GM23338 (cell line): ENCODE data around the gene DSCAML1. TPM values are rescaled to one million over a fixed set of nuclear protein-coding genes. Genes with fewer than 3 reads are reported as not detected.

Source experiments
- ATAC-seq: fragments of 200-7000 bp; cut with Tn5 transposase; 3 replicates; pipeline ENCODE4 v1.9.1; 2020
- DNase-seq: peaks from one replicate; pipeline ENCODE4 v3.0.0-alpha.2; 2015; ENCODE audit warnings: low spot score
- H2AFZ ChIP-seq: fragments of 200-600 bp; sonication (generic); 2 replicates; pipeline ENCODE4 v1.8.0; 2016; ENCODE audit warnings: antibody characterized with exemption, mild to moderate bottlenecking, moderate library complexity
- H3F3A ChIP-seq: fragments of 200-600 bp; sonication (generic); replicated peaks from 2 replicates; pipeline ENCODE4 v1.8.0; 2017; ENCODE audit warnings: antibody characterized with exemption, mixed run types, low read depth
- H3K27ac ChIP-seq: fragments of 200-600 bp; sonication (generic); 2 replicates; pipeline ENCODE4 v1.6.1; 2016; ENCODE audit warnings: low read depth
- H3K27me3 ChIP-seq: fragments of 200-600 bp; sonication (generic); 2 replicates; pipeline ENCODE4 v1.8.0; 2016; ENCODE audit warnings: mild to moderate bottlenecking, mixed run types, moderate library complexity; ENCODE audit not compliant: insufficient read depth
- H3K36me3 ChIP-seq: fragments of 200-600 bp; sonication (generic); 2 replicates; pipeline ENCODE4 v1.8.0; 2016; ENCODE audit warnings: mild to moderate bottlenecking; ENCODE audit not compliant: insufficient read depth
- H3K4me1 ChIP-seq: fragments of 200-600 bp; sonication (generic); 2 replicates; pipeline ENCODE4 v1.8.0; 2016; ENCODE audit warnings: mild to moderate bottlenecking, moderate library complexity; ENCODE audit not compliant: insufficient read depth
- H3K4me2 ChIP-seq: fragments of 200-600 bp; sonication (generic); 2 replicates; pipeline ENCODE4 v1.7.1; 2017; ENCODE audit warnings: mixed run types
- H3K4me3 ChIP-seq: fragments of 200-600 bp; sonication (generic); 2 replicates; pipeline ENCODE4 v1.6.1; 2016; ENCODE audit warnings: mixed run types
- H3K79me2 ChIP-seq: fragments of 200-600 bp; sonication (generic); replicated peaks from 2 replicates; pipeline ENCODE4 v1.8.0; 2017; ENCODE audit warnings: mild to moderate bottlenecking; ENCODE audit not compliant: insufficient read depth
- H3K9me2 ChIP-seq: fragments of 200-600 bp; sonication (generic); 2 replicates; pipeline ENCODE4 v1.8.0; 2017; ENCODE audit not compliant: insufficient read depth
- H4K20me1 ChIP-seq: fragments of 200-600 bp; sonication (generic); replicated peaks from 2 replicates; pipeline ENCODE4 v1.8.0; 2017; ENCODE audit warnings: mild to moderate bottlenecking; ENCODE audit not compliant: insufficient read depth
- H3K27ac Mint-ChIP-seq: 2 replicates; pipeline ENCODE4 v1.8.0; 2020; ENCODE audit warnings: inconsistent platforms, mild to moderate bottlenecking, moderate library complexity, mixed read lengths
- H3K27me3 Mint-ChIP-seq: 3 replicates; pipeline ENCODE4 v1.8.0; 2022; ENCODE audit warnings: low read depth, mild to moderate bottlenecking, moderate library complexity, mixed read lengths, inconsistent platforms; ENCODE audit not compliant: insufficient read depth, poor library complexity
- H3K36me3 Mint-ChIP-seq: 3 replicates; pipeline ENCODE4 v1.8.0; 2021; ENCODE audit warnings: low read depth, mild to moderate bottlenecking, inconsistent platforms, moderate library complexity, mixed read lengths
- H3K4me1 Mint-ChIP-seq: 3 replicates; pipeline ENCODE4 v1.8.0; 2020; ENCODE audit warnings: mild to moderate bottlenecking, inconsistent platforms, mixed read lengths
- H3K4me3 Mint-ChIP-seq: 3 replicates; pipeline ENCODE4 v1.8.0; 2021; ENCODE audit warnings: moderate library complexity, mild to moderate bottlenecking, inconsistent platforms, mixed read lengths
- H3K9me3 Mint-ChIP-seq: 3 replicates; pipeline ENCODE4 v1.8.0; 2020; ENCODE audit warnings: moderate library complexity, mild to moderate bottlenecking, inconsistent platforms, mixed read lengths
- CREB1 ChIP-seq: fragments of 250-450 bp; sonication (Bioruptor Pico); IDR thresholded peaks from 2 replicates; pipeline ENCODE4 v1.5.0; 2020; ENCODE audit warnings: low read depth, mild to moderate bottlenecking, moderate library complexity
- EZH2 ChIP-seq: fragments of 200-600 bp; sonication (generic); IDR thresholded peaks from one replicate; pipeline ENCODE4 v1.8.0; 2017; ENCODE audit warnings: antibody characterized with exemption, mild to moderate bottlenecking, low read depth; ENCODE audit not compliant: unreplicated experiment
- EZH2phosphoT487 ChIP-seq: fragments of 200-600 bp; sonication (generic); IDR thresholded peaks from one replicate; pipeline ENCODE4 v1.8.1; 2018; ENCODE audit warnings: antibody characterized with exemption; ENCODE audit not compliant: unreplicated experiment
- JUNB ChIP-seq: IDR thresholded peaks from one replicate; pipeline ENCODE4 v1.6.1; 2016; ENCODE audit warnings: antibody characterized with exemption; ENCODE audit not compliant: unreplicated experiment
- NANOG ChIP-seq: IDR thresholded peaks from 2 replicates; pipeline ENCODE4 v1.6.1; 2016; ENCODE audit warnings: antibody characterized with exemption, borderline replicate concordance
- POLR2AphosphoS5 ChIP-seq: IDR thresholded peaks from 2 replicates; pipeline ENCODE4 v1.6.1; 2016; ENCODE audit warnings: antibody characterized with exemption, low read depth
- ZNF114 ChIP-seq: fragments of 250-450 bp; sonication (Bioruptor Pico); IDR thresholded peaks from 2 replicates; pipeline ENCODE4 v1.5.0; 2020; ENCODE audit warnings: mild to moderate bottlenecking, moderate library complexity
- polyA plus RNA-seq: library from polyadenylated mRNA; unstranded; fragments of >200 nt; fragmentation: Nextera tagmentation; extraction: Ambion mirVana; gene quantifications from 2 replicates; pipeline ENCODE4 v1.2.1, GENCODE V29; 2016
- total RNA-seq: library from RNA; depleted of rRNA; stranded (reverse); fragments of >200 nt; shearing (Covaris generic); gene quantifications from 2 replicates; pipeline ENCODE4 v1.2.3, GENCODE V29; 2014
- TF ChIP-seq, protein P1 (sequence below), 2 experiments: fragments of 200-600 bp in 1 of 2; sonication (generic) in 1 of 2; conservative IDR thresholded peaks; 2 replicates each; pipeline versions ENCODE4 v1.5.1 to v1.6.1; 2016 to 2017; ENCODE audit warnings: antibody characterized with exemption in 2 of 2, low read depth in 2 of 2, mild to moderate bottlenecking in 2 of 2, moderate library complexity in 1 of 2
- TF ChIP-seq, protein P2 (sequence below): IDR thresholded peaks from 2 replicates; pipeline ENCODE4 v1.6.1; 2016; ENCODE audit warnings: antibody characterized with exemption
- TF ChIP-seq, protein P3 (sequence below): IDR thresholded peaks from one replicate; pipeline ENCODE4 v1.6.1; 2018; ENCODE audit warnings: antibody characterized with exemption; ENCODE audit not compliant: unreplicated experiment

Gene DSCAML1
- total and polyA plus RNA-seq, 2 experiments from 2014 or later, result 0.17 TPM; not detected in 1

DNA sequence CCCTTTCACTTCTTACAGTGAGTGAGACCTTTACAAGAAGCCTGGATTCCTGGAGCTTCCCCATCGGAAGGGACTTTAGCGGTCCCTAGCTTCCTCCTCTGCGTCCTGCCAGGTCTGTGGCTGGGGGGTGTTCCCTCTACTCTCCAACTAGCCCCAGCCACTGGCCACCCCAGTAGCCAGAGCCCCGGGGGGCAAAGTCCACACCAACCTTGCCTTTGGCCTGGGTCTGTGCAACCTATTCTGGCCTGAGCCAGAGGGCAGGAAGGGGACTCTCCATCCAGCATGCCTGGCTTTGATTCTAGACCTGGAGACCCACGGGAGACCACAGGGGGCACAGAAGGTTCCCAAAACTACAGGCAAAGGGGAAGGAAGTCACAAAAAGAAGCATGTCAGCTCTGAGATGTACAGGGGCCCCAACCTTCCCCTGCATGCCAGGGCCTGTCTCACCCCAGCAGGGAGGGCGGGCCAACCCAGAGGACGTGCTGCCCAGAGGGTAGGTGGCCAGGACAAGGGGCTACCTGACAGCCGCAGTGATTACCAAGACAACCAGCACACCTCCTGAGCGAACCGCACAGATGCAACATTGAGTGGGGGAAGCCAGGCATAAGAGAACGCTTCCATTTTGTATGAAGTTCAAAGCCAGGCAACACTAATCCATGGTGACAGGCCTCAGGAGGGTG is 52.4 kb downstream of the DSCAML1 start:
- H4K20me1 ChIP-seq, result no peaks in the 10 kb centered on the region
- Mint-ChIP-seq H3K9me3 (no peaks in the 10 kb centered on the region), H3K4me3 (no peak overlapping the region), H3K27ac (no peak overlapping the region), H3K27me3 (peaks cover 10% of the 10 kb centered on the region), H3K36me3 (no peaks in the 10 kb centered on the region), H3K4me1 (peaks cover 10% of the 10 kb centered on the region)
- H3K4me3 ChIP-seq, result no peak overlapping the region
- no peaks in the 10 kb centered on the region; the same call in 1 of the 2 replicates for H3K4me1 ChIP-seq
- H3K79me2 ChIP-seq, result no peaks in the 10 kb centered on the region
- ATAC-seq (no peak), DNase-seq (no peak)
- H3K27ac ChIP-seq, result no peak overlapping the region
- no peak overlapping the region for H3K4me2 ChIP-seq
- H3K27me3 ChIP-seq, result no peaks in the 10 kb centered on the region
- TF ChIP-seq, protein P1, sequence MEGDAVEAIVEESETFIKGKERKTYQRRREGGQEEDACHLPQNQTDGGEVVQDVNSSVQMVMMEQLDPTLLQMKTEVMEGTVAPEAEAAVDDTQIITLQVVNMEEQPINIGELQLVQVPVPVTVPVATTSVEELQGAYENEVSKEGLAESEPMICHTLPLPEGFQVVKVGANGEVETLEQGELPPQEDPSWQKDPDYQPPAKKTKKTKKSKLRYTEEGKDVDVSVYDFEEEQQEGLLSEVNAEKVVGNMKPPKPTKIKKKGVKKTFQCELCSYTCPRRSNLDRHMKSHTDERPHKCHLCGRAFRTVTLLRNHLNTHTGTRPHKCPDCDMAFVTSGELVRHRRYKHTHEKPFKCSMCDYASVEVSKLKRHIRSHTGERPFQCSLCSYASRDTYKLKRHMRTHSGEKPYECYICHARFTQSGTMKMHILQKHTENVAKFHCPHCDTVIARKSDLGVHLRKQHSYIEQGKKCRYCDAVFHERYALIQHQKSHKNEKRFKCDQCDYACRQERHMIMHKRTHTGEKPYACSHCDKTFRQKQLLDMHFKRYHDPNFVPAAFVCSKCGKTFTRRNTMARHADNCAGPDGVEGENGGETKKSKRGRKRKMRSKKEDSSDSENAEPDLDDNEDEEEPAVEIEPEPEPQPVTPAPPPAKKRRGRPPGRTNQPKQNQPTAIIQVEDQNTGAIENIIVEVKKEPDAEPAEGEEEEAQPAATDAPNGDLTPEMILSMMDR (conservative IDR thresholded peaks at IDR 0.05; ENCODE audit: low read depth in 2 of 2), result 0 out of 4 replicates have a peak, but pooled peaks of 1 of the 2 experiments have one; percentile 4
- TF ChIP-seq EZH2, result no peak
- H2AFZ ChIP-seq, result no peak overlapping the region
- no peaks in the 10 kb centered on the region for H3F3A ChIP-seq
- no peaks in the 10 kb centered on the region for H3K36me3 ChIP-seq
- H3K9me2 ChIP-seq, result no peaks in the 10 kb centered on the region

DNA sequence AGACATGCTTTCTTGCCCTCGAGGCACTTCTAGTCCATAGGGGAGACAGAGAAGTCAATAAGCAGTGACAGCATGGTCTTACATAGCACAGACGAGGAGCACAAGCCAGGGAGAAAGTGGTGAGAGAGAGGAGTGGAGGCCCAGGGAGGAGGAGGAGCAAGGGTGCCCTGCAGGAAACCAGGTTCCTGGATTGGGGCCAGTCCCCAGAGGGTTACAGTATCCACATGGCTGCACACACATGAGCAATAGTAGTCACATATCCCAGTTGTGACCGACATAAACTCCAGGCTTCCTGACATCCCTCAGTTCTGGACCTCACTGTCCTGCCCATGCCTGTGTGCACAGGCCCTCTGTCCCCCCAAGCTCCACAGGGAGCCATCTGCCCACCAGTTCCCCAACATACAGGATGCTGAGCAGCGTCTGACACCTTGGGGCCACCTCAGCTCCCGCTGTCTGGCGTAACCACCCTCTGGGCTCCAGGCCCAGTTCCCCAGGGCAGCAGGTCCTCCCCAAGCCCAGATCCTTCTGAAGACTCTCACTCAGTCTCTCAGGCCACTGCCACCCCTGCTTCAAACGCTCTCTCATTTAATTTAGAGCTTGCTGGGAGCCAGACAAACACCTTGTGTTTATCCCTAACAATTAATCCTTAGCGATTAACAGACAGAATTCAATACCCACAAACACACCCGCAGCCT is 53.7 kb downstream of the DSCAML1 start:
- no peaks in the 10 kb centered on the region for H3F3A ChIP-seq
- ATAC-seq, result no peak
- H3K27me3 ChIP-seq, result no peaks in the 10 kb centered on the region
- H3K4me2 ChIP-seq, result no peak overlapping the region
- no peak overlapping the region for H3K4me3 Mint-ChIP-seq
- H3K4me3 ChIP-seq, result no peak overlapping the region
- H3K9me2 ChIP-seq, result no peaks in the 10 kb centered on the region
- H3K27ac Mint-ChIP-seq, result no peak overlapping the region
- peaks cover 10% of the 10 kb centered on the region for H3K4me1 Mint-ChIP-seq
- H4K20me1 ChIP-seq, result no peaks in the 10 kb centered on the region
- no peaks in the 10 kb centered on the region for H3K36me3 ChIP-seq
- H3K27ac ChIP-seq, result no peak overlapping the region
- H3K27me3 Mint-ChIP-seq, result peaks cover 10% of the 10 kb centered on the region
- no peaks in the 10 kb centered on the region for H3K36me3 Mint-ChIP-seq
- no peaks in the 10 kb centered on the region for H3K79me2 ChIP-seq
- no peaks in the 10 kb centered on the region; the same call in 1 of the 2 replicates for H3K4me1 ChIP-seq
- no peak for DNase-seq
- no peak overlapping the region for H2AFZ ChIP-seq
- H3K9me3 Mint-ChIP-seq, result no peaks in the 10 kb centered on the region
- TF ChIP-seq ZNF114 (CRISPR knock-in tag) (no peak), EZH2phosphoT487 (no peak), JUNB (no peak), POLR2AphosphoS5 (no peak), CREB1 (CRISPR knock-in tag) (no peak), NANOG (no peak), EZH2 (no peak)
- TF ChIP-seq, protein P2, sequence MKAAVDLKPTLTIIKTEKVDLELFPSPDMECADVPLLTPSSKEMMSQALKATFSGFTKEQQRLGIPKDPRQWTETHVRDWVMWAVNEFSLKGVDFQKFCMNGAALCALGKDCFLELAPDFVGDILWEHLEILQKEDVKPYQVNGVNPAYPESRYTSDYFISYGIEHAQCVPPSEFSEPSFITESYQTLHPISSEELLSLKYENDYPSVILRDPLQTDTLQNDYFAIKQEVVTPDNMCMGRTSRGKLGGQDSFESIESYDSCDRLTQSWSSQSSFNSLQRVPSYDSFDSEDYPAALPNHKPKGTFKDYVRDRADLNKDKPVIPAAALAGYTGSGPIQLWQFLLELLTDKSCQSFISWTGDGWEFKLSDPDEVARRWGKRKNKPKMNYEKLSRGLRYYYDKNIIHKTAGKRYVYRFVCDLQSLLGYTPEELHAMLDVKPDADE, result no peak
- TF ChIP-seq, protein P3, sequence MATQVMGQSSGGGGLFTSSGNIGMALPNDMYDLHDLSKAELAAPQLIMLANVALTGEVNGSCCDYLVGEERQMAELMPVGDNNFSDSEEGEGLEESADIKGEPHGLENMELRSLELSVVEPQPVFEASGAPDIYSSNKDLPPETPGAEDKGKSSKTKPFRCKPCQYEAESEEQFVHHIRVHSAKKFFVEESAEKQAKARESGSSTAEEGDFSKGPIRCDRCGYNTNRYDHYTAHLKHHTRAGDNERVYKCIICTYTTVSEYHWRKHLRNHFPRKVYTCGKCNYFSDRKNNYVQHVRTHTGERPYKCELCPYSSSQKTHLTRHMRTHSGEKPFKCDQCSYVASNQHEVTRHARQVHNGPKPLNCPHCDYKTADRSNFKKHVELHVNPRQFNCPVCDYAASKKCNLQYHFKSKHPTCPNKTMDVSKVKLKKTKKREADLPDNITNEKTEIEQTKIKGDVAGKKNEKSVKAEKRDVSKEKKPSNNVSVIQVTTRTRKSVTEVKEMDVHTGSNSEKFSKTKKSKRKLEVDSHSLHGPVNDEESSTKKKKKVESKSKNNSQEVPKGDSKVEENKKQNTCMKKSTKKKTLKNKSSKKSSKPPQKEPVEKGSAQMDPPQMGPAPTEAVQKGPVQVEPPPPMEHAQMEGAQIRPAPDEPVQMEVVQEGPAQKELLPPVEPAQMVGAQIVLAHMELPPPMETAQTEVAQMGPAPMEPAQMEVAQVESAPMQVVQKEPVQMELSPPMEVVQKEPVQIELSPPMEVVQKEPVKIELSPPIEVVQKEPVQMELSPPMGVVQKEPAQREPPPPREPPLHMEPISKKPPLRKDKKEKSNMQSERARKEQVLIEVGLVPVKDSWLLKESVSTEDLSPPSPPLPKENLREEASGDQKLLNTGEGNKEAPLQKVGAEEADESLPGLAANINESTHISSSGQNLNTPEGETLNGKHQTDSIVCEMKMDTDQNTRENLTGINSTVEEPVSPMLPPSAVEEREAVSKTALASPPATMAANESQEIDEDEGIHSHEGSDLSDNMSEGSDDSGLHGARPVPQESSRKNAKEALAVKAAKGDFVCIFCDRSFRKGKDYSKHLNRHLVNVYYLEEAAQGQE, result no peak
- TF ChIP-seq, protein P1 (conservative IDR thresholded peaks at IDR 0.05; ENCODE audit: low read depth in 2 of 2), result no peak
